Colon (tissue), 2 donors: ENCODE data around the gene ECE1.
A peak's percentile ranks its signal among the peaks of the same experiment; 100 is the strongest.
"Not testable (repeated sequence)": the region's sequence is repeated elsewhere in the genome, so short reads cannot be mapped to it uniquely, and the experiment has no call there.

Experiments
- FAIRE-seq: peaks from 2 replicates; lab custom pipeline; 2012; peaks lifted over from hg19 to GRCh38; lab: Jason Lieb, UNC
- donor health status: control.
- donor health status: control.

ECE1 gene

GRCh38 chr1:21219674-21220073, 70.6 kb downstream of the ECE1 start:
- FAIRE-seq, result no peak

DNA sequence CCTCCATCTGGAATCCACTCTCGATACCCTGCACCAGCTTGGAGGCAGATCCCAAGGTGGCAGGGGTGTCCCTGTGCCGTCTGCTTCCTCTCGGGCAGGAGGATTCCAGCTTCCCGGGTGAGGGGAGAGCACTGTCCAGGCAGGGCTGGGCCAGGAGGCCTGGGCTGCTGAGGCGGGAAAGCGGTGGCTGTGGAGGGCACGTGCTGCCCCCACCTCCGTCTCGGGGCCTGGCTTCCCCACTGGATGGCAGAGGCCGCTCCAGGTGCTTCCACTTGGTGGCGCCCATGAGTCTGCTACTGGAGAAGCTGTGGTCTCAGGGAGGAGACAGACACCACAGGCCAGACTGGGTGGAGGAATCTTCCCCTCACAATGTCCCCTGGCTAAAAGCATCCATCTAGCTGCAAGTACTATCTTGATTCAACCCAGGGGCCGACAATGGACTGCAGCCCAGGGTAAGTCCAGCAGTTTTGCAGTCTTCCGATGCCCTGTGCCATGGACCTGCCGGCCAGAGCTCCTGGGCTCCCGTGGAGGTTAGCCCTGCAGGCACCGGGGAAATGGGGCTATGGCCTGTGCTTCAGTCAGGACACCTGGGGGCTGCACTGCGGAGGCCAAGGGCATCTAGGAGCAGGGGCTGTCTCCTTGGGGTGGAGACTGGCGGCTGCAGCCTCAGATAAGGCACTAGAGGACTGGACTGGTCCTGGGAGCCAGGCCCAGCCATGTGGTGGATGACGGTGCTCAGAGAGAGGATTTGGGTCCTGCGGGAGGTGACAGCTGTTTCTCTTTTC, 72.3 kb downstream of the ECE1 start:
- no peak for FAIRE-seq

DNA sequence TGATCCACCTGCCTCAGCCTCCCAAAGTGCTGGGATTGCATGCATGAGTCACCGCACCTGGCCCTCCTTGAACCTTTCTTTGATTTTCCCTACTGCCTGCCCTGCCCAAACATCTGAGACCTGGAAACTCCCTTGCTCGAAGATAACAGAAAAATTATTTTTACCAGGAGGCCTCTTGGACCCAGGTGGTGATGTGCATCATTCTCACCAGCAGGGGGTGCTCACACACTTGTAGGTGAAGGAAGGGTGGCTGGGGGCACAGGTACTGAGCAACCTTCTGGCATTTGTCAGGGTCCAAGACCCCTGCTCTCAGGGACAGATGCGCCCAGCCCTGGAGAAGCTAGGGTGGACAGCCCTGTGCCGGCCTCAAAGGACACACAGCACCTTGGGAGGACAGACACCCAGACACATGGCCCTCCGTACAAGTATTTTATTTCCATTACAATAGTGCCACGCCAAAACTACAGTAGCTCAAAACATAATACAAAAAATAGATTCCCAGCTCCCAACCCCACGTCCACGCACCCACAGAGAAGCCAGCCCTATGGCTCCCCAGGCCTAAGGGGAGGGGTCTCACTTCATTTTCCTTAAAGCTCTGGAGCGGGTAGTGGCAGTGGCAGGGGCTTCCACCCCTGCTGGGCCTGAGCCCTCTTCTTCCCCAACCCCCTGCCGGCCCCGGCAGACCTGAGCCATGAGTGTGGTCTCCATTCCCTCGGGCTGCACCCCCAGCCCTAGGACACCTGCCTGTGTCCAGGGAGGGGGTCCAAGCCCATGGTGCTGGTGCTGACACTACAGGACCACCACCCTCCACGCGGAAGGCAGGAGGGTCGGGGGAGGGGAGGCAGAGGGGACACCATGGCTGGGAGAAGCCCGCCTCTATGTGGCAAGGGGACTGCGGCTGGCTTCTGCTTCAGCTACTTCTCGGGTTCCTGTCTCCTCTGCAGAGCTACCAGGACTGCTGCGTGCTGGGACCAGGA, 73.1 kb downstream of the ECE1 start:
- no peak for FAIRE-seq

DNA sequence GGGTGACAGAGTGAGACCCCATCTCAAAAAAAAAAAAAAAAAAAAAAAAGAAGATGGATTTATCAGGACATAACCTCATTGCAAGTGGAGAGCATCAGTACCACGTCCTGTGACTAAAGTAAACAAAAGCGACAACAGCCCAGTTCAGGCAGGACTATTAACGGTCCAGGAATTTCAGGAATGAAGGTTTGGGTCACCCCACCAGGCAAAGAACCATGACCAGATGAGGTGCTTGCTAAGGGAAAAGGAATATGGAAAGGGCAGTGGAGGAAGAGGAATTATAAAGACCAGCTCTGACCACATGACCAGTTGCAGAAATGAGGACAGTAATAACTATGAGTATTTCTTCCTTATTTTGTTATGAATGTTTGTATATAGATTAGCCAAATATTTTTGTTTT, 78.1 kb downstream of the ECE1 start:
- FAIRE-seq, result no peak

- FAIRE-seq, result not testable (repeated sequence)
Observed at GRCh38 chr1:21208137-21208700, 82.0 kb downstream of the ECE1 start.

DNA sequence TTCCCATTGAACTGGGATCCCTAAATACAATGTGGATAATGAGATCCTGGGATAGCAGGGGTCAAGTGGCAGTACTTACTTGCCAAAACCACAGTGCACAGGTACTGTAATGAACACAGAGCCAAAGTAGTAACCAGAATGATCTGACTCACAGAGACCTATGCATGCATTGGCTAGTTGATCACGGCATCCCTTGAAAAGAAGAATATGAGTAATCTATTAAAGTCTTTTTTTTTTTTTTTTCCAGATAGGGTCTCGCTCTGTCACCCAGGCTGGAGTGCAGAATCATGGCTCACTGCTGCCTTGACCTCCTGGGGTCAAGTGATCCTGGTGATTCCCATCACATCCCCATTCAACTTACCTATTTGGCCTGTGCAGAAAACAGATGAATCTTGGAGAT, 84.1 kb downstream of the ECE1 start:
- no peak for FAIRE-seq

DNA sequence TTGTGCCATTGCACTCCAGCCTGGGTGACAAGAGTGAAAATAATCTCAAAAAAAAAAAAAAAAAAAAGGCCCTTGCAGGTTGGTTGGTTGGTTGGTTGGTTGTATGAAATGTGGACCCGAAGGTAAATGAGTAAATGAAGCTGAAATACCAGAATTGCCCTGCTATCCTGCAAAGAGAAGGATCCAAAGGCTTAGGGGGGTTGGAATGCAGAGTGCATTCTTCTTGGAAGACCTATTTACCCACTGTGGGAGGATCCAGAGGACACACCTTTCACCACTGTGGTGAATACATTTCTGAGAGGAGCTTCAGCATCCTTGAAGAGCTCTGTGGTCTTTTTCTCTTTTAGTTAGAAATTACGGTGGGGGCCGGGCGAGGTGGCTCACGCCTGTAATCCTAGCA, 84.8 kb downstream of the ECE1 start:
- FAIRE-seq, result no peak

- no peak for FAIRE-seq
Observed at GRCh38 chr1:21201650-21202049, 88.6 kb downstream of the ECE1 start.

- not testable (repeated sequence) for FAIRE-seq
Observed at GRCh38 chr1:21201238-21201637, 89.0 kb downstream of the ECE1 start.

GRCh38 chr1:21200767-21201166, 89.5 kb downstream of the ECE1 start:
- FAIRE-seq, result no peak

DNA sequence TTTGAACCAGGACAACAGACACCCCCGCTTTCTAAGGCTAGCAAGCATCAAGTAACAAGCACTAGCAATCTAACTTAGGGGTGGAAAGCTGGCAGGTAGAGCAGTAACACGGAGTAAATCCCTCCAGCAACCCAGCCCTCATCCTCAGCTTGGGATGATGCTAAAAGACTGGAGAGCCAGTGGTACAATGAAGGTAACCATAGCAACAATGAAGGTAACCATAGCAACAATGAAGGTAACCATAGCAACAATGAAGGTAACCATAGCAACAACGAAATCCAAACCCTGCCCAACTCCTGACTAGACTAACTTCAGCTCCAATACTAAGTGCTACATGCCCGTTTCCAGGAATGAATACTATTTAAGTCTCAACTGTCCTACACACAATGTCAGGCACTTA, 91.3 kb downstream of the ECE1 start:
- no peak for FAIRE-seq

DNA sequence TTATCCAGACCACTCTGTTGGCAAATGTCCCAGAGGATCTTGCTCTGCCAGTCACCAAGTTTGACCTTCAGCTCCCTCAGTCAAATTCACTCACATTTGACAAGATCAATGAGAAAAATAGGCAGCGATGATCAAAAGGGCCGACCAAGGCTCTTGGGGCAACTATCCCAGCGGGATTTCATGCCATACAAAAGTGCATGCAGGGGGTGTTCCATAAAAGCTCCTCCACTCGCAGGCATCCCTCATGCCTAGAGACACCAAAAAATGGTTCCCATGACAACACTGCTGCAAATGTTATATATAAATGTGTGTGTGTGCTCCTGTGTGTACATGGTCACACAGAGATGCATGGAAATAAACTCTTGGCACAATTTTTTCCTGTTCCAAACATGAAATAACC, 97.4 kb downstream of the ECE1 start:
- FAIRE-seq, result no peak

DNA sequence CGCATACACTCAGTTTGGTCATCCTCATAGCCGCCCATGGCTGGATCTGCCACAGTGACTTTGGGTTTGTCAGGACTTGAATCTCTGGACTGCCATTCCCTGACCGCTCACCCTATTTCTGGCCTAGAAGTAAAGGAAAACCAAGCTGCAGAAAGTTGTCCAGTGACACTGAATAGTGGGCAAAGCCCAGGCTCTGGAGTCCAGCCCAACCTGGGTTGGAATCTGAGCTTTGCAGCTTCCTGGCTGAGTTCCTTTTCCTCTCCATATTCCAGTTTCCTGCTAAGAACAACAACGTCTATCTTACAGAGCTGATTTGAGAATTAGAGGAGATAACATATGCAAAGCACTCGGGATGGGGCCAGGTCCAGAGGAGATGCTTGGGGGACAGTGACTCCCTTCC, 98.0 kb downstream of the ECE1 start:
- no peak for FAIRE-seq

GRCh38 chr1:21190771-21191170, 99.5 kb downstream of the ECE1 start:
- FAIRE-seq, result peak; percentile 76

GRCh38 chr1:21189906-21190500, 100.3 kb downstream of the ECE1 start:
- no peak for FAIRE-seq

DNA sequence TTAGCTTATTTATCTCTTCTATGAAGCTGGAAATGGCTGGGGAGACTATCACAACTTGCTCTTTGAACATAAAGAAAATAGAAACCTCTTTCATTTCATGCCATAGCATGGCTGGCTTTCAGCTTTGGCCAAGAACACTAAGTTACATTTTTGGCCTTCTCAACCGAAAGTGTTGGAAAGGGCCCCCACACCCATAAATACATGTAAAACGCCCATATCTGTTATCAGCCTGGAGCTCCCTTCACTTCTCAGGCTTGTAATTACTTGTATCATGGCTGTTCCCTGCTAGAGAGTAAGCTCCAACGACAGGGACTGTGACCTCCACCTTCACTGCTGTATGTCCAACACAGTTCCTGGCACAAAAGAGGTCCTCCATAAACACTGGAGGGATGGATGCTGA, 100.8 kb downstream of the ECE1 start:
- FAIRE-seq, result no peak

DNA sequence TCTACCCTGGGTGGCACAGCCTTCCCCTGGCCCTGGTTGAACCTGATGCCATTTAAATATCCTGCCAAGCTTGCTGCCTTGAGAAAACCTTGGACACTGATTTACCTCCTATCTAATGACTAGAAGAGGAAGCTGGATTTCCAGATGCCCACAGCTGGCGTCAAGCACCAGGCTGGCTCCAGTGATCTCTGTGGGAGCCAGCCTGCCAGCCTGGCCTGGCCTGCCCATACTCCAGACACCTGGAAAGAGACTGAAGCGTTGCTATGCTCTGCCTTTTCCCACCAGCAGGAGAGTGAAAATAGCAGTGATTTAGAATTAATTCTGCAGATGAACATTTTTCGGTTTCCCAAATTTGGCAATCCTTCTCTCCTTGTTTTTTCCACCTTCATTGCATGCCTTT, 102.0 kb downstream of the ECE1 start:
- FAIRE-seq, result no peak

GRCh38 chr1:21185221-21185731, 105.0 kb downstream of the ECE1 start:
- no peak for FAIRE-seq

- no peak for FAIRE-seq
Observed at GRCh38 chr1:21184276-21184675, 106.0 kb downstream of the ECE1 start.

DNA sequence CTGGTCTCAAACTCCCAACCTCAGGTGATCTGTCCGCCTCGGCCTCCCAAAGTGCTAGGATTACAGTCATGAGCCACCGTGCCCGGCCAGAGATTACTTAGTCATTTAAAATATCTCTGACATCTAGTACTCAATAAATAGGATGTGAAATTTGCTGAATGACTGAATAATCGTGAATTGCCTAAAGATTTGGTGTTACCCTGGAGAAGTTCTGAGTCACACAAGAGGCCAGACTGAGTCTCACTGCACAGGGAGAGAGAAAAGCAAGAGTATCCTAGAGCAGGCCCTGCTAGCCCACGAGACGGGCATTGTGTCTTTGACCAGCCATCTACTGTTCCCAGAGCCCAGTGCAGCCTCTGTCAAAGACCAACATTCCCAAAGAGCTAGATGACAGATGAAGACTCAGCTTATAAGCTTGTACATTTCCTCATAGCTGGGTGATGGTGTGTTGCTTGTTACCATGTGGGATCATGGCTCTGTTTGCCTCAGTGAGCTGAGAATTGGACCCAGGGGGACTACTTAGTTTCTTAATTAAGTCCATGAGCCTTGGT, 108.0 kb downstream of the ECE1 start:
- FAIRE-seq, result no peak

DNA sequence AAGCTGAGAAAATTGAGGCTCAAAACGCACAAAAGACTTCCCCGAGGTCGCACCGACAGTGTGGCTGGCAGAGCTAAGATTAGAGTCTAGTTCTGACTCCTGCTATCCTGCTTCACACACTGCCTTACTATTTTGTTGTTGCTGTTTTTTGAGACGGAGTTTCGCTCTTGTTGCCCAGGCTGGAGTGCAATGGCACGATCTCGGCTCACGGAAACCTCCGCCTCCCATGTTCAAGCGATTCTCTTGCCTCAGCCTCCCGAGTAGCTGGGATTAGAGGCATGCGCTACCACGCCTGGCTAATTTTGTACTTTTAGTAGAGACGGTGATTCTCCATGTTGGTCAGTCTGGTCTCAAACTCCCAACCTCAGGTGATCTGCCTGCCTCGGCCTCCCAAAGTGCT, 112.0 kb downstream of the ECE1 start:
- not testable (repeated sequence) for FAIRE-seq
